Globus pallidus (tissue), 1 donor: ENCODE results near the gene TOX3.

ENCODE experiments used
- DNase-seq: peaks from one replicate; pipeline ENCODE4 v3.0.0-alpha.2; 2015; ENCODE audit warnings: low spot score

Gene TOX3

GRCh38 chr16:52398021-52398420, 148.9 kb downstream of the TOX3 start:
- DNase-seq: no peak

GRCh38 chr16:52393448-52393847, 153.5 kb downstream of the TOX3 start:
- DNase-seq: no peak

- no peak for DNase-seq
Measured at GRCh38 chr16:52389045-52389444, 157.9 kb downstream of the TOX3 start.
